ENCODE measurements around the gene IL22.

DNA sequence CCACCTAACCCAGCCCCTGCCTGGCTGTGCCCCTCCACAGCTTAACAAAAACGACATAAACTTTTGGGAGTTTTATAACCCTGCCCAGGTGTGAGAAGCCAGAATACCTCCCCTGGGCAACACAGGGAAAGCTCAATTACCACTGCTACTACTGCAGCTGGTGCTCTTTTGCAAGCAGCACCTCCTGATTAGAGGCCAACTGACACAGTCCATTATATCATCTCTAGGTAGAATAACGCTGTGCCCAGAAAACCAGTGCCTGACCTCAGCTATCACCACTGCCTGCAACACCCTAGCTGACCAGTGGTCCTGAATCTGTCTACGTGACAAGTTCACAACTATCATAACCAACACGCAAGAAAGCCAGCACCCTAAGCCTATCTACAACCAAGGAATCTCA is 44.5 kb upstream of the IL22 start:
- TF ChIP-seq POLR2A (IDR thresholded peaks at IDR 0.05; ENCODE audit: low read depth, low read length) (no peak), POLR2AphosphoS5 (IDR thresholded peaks at IDR 0.05; ENCODE audit: low read depth, low read length) (no peak)

Measured in GM12892 (cell line).